GM21515 (cell line): Measurements from ENCODE around the gene TMEM156.
"Not testable (repeated sequence)": the region's sequence is repeated elsewhere in the genome, so short reads cannot be mapped to it uniquely, and the experiment has no call there.

Experiments
- ATAC-seq: cut with Tn5 transposase; IDR thresholded peaks from one replicate; pipeline ENCODE4 v1.9.1; 2021; ENCODE audit not compliant: unreplicated experiment

Gene TMEM156

DNA sequence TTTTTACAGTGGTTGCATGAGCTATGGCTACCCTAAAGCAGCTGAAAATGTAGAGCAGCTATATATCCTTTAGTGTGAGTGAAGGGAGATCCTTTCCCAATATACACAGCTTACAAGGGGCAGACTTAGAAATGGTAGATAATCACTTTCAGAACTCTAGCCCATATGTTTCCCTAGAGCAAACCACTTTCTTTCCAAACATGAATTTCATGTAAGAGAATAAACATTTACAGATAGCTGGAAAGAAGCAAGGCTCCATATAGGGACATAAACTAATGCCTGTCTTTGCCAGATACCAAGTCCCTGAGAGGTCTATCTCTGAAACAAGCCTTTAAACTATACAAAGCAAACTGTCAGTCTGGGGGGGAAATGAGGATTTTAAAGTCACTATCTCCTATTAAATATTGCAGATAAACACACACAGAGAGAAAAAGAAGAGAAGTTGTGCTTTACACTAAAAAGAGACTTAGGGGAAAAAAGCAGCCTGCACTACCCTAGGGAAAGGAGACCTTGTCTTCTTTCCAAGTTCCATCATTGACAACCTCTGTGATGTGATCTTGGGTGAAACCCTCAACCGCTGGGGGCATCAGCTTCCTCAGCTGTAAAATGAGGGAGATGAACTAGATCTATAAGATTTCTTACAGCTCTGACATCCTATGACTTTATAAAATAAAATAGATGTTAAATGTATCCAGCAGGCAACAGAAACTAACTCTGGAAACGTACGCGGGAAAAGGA, 73.6 kb downstream of the TMEM156 start:
- ATAC-seq: no peak

DNA sequence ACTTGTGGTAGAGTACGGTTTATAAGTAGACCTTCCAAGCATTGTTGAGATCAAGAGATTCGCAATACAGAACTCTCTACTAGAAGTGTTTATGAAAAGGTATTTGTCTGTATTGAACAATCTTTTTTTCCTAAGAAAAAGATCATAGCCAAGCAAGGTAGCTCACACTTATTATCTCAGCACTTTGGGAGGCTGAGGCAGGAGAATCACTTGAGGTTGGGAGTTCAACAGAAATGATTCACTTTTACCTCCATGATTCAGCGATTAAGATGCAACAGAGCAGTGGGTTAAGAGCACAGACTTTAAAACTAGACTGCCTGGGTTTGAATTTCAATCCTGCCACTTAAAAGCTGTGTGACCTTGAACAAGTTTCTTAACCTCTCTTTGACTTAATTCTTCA, 74.3 kb downstream of the TMEM156 start:
- ATAC-seq: no peak

DNA sequence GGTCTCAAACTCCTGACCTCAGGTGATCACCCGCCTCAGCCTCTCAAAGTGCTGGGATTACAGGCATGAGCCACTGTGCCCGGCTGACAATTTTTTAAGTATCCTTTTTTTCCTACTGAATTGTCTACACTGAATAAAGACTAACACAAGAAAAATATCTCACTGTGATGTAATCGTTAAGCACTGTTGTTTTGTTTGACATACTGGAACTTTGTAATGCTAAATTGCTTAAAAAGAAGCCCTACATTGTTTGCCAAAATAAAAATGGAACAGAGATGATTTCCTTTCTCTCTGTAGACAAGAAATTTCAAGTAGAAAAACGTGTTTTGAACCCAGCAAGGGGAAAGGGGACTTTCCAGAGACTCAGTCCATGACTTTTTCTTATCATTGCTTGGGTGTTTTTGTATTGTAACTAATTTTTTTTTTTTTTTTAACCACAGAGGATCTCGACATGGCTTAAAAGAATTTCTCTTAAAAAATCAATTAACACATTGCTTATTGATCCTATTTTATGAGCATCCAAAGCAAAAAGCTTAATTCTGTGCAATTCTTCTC, 74.9 kb downstream of the TMEM156 start:
- ATAC-seq: no peak

DNA sequence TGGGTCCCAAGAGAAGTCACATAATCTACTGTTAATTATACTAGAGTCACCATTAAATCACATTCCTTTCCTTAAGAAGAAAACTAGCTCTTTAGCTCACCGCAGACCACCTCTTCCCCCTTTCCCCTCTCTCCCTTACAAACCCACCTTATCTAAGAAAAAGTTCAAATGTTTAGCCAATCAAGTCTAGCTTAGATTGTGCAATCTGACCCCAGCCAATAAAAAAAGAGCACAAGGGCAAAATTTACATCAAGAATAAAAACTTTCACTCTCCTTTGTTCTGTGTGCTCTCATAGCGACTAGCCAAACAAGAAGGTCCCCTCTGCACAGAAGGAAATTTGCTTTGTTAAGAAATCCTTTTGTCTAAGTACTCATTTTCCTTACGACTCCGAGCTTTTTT, 76.3 kb downstream of the TMEM156 start:
- no peak for ATAC-seq

DNA sequence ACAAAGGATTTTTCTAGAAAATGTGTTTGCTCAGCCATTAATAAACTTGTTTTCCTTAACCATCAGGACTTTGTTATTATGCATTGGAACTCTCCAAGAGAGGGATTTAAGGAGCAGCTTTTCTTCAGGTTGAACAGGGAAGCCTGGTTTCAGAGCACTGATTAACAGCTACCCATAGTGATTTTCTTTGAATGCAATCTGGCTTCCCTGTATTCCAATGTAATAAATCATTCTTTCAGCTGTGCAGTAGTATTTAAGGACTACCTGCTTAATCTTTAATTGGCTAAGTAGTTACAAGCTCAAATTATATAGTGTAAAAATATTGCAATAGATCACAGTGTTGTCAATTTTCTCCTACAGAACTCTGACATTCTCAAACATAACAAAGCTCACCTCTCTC, 77.5 kb downstream of the TMEM156 start:
- ATAC-seq: no peak

DNA sequence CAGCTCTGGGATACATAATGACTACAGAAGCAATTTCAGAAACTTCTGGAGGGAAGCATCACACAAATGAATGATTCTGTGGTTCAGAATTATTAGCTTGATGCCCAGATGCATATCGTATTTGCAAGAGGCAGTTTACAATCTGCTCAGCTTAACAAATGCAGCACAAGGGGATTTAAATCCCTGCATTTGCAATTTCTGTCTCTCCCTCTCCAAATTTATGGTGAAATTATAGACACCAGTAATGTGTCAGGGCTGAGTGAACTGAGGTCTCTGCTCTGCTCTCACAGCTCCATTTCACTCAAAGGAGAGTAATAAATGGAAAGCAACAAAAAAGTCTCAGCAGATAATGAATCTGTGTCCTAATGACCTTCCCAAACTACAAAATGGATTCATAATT, 80.2 kb downstream of the TMEM156 start:
- ATAC-seq: no peak

DNA sequence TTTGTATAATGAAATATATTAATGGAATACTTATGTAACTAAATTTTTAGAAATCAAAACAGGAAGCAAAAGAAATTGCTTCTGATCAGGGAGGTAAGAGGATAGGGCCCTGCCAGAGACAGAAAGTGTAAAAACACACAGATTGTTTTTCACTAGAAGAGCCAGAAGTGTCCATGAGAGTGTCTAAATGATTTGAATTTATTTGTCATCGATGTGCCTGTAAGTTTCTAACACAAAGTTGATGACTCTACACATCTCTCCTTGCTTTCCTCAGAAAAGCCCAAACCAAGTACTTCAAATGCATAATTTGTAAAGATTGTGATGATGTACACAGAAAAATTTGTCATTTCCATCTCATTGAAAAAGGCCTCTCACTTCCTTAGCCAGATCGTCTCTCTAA, 80.6 kb downstream of the TMEM156 start:
- ATAC-seq: no peak

DNA sequence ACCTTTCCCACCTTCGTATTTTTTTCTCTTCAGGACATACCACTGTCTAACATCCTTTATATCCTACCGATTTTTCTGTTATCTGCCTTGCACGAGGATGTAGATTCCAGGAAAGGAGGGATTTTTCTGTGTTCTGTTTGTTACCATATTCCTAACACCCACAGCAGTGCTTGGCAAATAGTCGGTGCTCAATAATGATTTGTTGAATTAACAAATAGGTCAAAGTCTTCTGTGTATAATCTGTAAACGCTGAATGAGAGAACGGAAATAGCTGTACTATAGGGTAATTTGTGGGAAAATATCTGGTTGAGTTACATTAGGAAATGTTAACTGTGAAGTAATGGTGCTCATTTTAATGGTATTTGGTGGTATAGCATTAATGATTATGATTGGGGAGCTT, 81.5 kb downstream of the TMEM156 start:
- ATAC-seq: no peak

DNA sequence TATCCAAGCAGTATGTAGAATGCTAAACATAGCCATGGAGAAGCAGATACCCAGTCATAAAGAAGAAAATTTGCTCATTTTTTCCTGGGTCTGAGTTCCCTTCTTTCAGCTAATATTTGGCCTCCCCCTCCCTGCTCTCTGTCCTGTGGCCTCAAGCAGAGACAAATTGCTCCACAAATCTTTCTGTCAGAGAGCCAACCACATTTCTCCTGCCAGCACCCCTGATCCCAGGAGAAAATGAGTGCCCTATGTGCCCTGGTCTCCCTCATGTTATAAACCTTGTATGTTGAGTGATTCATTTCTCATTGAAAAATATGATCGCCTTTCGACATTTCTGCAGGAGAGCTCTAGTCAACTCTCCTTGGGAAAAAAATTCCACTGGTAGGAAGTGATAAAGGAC, 82.0 kb downstream of the TMEM156 start:
- no peak for ATAC-seq

DNA sequence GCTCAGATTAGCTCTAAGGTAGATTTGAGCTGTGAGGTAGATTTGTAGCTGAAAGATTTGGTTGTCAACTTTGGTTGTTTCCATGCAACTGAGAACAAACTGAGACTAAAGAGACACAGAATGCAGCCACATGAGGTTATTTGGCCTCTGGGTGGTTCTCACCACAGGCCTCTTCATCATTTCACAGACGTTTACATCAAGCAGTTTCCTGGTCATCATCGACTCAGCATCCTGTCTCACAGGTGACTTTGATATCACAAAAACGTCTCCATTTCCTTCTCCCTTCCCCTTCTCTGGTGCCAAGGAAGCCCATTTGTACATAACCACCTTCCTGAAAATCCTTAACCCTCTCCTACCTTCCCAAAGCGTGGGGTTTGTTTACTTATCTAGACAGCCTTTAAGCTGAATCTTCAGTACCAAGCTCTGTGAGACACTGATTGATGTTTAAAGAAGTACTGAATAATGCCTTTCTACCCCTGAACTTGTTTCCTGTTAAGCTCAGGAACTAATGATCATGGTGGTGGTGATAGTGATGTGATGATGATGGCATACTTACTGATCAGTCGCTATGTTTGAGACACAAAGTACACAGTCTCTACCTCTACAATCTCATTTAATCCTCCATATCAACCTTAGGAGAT, 82.7 kb downstream of the TMEM156 start:
- ATAC-seq: no peak

DNA sequence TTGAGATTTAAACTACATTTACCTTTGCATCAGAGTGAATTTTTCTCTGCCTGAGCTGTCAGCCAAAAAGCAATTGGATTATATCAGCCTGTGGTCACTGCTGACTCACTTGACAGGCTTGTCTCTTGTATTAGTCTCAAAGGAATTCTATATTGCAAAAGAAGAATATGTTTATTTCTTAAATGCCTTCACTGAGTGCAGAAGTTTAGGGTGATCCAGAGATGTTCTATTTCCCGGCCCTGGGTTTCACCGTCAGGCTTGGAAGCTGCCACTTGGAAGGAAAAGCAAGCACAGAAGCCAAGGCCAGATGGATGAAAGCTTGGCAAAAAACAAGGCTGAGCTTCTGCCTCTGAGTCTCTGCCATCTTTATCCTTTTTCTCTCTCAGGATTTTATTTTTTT, 83.7 kb downstream of the TMEM156 start:
- no peak for ATAC-seq

DNA sequence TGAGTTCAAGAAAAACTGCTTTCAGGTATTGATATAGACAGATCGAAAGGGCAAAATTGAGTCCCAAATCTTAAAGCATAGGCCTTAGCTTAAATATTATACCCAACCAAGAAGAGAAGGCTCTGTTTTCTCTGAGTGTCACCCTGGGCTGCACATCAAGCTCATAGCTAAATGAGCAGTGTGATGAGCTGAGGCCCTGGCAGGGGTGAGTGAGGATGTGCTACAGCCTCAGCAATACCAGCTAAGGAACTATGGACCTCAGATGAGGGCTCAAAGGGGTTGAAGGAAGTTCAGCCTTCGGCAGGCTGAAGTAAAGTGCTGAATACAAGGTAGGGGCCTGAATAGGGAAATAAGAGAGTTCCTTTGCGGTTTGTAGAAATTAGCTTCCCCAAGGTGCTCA, 85.3 kb downstream of the TMEM156 start:
- ATAC-seq: no peak

DNA sequence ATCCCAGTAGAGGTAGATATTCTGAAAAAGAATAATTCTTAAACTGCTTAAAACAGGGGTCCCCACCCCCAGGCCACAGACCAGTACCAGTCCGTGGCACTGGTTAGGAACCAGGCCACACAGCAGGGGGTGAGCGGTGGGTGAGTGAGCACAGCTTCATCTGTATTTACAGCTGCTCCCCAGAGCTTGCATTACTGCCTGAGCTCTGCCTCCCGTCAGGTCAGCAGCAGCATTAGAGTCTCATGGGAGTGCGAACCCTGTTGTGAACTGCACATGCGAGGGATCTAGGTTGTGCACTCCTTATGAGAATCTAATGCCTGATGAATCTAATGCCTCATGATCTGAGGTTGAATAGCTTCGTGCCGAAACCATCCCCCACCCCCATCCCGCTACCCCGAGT, 87.8 kb downstream of the TMEM156 start:
- ATAC-seq: no peak

DNA sequence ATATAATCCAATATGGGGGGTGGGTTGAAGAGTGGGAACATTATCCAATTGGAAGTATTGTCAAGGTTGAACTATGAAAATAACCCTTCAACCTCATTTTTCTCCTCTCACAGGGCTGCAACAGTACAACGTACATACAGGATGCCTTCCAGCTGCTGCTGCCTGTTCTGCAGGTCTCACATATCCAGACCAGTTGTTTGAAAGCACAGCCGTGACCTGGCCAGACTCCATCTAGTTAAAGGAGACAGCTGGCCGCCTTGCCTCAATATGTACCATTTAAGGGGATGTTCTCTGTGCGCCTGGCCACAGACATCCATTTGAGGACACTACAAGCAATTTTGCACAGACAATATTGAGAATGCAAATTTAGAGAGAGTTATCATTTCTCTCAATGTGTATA, 88.9 kb downstream of the TMEM156 start:
- no peak for ATAC-seq

DNA sequence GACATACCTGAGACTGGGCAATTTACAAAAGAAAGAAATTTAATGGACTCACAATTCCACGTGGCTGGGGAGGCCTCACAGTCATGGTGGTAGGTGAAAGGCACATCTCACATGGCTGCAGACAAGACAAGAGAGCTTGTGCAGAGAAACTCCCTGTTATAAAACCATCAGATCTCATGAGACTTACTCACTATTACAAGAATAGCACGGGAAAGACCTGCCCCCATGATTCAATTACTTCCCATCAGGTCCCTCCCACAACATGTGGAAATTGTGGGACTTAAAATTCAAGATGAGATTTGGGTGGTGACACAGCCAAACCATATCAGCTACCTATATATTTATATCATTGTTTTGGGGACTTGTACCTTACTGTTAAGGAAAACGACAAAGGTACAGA, 90.3 kb downstream of the TMEM156 start:
- not testable (repeated sequence) for ATAC-seq

DNA sequence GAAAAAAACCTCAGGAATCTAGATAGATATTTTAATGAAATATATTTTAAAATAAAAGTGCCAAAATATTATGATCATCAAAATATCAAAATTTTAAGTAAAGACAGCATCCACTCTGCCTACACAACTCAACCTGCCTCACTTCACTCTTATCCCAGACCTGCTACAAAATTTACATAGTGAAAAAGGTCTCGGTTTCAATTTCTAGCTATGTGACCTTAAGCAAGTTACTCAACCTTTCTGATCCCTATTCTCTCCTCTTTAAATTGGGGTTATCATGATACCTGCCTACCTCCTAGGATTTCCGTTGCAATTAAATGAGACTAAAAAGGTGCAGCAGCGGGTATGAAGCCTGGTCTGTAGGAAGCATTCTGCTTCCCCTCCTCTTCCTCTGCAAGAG, 91.7 kb downstream of the TMEM156 start:
- no peak for ATAC-seq

DNA sequence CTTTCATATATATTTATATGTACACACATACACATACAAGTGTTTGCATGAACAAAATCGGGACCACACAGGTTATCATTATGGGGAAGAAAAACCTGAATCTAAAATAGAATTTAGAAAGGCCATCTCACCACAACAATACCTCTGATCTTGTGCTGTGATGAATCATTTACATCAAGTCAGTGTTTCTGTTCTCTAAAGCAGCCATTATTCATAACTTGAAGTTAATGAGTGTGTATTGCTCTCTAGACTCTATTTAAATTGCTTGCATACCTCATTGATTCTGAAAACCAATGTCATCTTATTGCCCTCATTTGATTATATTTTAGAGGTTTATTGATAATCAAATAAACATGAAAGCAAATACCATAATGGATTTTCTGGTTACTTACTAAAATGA, 93.0 kb downstream of the TMEM156 start:
- peak; percentile 83 for ATAC-seq

DNA sequence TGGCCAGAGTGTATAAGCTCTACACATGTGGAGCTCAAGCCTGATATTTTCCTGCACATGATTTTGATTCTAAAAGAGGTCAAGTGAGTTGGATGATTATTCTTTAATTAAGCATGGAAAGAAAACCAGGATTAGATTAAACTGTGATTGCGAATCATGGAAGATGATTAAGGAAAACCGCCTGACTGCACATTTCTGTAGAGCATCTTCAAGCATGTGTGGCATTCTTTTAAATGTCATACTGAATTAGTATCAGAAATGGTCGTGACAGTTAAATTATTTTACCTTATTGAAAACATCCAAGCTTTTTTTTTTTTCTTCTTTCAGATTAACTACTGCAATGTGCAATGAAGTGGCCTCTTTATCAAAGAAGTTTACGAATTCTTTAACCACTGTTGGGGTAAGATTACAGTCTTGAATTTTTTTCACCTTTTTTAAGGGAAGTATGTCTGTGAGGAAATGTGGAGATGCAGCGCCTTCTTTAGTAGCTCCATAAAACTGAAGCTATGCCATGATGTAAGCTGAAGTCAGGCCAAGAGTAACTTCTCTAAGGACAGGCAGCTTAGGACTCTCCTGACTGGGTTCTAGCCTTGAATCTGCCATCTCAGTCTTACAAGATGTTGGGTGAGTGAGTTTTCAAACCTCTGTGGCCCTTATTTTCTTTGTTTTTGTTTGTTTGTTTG, 96.7 kb downstream of the TMEM156 start:
- no peak for ATAC-seq

DNA sequence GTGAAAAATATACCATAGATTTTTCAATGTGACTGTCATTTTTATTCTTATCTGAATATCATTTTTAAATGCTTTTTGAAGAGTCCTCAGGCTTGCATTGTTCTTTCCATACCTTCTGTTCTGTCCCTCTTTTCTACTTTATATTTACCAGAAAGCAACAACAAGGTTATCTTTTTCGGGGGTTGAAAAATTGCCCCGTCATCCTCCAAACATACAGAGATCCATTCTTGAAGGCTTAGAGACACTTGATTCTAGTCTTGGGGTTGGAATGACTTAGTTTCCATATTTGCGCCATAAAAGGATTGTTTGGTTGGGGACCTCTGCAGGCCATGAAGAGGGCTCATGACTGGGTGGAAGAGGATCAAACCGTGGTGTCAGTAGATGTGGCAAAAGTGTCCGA, 101.1 kb downstream of the TMEM156 start:
- no peak for ATAC-seq

DNA sequence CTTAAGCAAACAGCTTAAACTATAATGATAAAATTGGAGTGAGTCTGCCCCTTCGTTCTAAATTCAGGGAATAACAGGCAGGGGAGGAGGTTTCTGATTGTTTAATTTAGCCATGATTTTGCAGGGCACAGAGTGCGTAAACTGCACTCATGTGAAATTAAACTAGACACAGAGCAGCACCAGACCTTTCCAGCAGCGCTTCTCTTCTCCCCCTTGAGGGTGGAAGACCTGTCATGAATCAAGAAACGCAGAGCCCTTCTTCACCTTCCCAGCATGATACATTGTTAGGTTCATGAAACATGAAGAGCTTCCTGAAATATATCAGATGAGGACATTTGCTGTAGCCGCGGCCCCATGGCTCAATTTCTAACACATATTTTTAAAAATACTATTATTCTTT, 101.5 kb downstream of the TMEM156 start:
- ATAC-seq: no peak

DNA sequence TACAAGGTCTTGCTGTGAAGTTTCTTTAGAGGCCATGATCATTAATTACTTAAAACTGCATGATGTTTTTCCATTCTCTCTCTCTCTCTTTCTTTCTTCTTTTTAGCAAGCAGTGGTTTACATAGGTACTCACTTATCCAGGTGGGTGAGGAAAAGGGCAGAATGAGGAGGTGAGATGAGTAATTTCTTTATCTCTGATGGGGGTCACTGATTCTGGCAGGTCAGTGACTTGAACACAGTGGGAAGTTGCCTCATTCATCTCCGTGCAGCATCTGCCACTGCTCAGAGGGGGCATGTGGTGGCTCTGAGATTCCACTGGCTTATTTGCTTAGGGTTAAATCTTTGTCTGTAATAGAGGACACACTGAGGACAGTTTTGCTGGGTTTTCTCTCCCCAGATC, 102.0 kb downstream of the TMEM156 start:
- ATAC-seq: peak; percentile 54

DNA sequence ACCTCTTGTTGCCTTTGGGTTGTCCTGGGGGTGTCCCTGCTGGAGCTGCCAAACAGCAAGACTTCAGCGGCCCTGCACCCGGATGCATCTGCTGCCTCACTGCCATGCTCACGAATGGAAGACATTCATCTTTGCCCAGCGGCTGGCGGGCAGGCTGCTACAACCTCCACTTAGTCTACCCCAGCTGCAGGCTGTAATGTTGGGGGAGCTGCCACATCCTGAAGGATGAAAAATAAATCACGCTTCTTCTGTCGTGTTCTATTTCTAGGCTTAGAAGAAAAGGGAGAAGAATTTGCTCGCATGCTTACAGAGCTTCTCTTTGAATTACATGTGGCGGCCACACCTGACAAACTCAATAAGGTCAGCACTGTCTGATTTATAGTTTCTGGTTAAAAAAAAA, 103.2 kb downstream of the TMEM156 start:
- no peak for ATAC-seq
